Left kidney (tissue), 2 donors: ENCODE data around the gene FAM228B. TPM values are rescaled to one million over a fixed set of nuclear protein-coding genes. Genes with fewer than 3 reads are reported as not detected.
"Not testable (repeated sequence)": the region's sequence is repeated elsewhere in the genome, so short reads cannot be mapped to it uniquely, and the experiment has no call there.

ENCODE experiments used
- DNase-seq: peaks from one replicate; pipeline ENCODE4 v3.0.0-alpha.2; 2013
- polyA plus RNA-seq: library from polyadenylated mRNA; unstranded; fragments of 120-200 nt; gene quantifications from one replicate; pipeline ENCODE4 v1.2.1, GENCODE V29; 2013; ENCODE audit not compliant: insufficient read length

Gene FAM228B
- polyA plus RNA-seq, 1 donor = 29.7 TPM

DNA sequence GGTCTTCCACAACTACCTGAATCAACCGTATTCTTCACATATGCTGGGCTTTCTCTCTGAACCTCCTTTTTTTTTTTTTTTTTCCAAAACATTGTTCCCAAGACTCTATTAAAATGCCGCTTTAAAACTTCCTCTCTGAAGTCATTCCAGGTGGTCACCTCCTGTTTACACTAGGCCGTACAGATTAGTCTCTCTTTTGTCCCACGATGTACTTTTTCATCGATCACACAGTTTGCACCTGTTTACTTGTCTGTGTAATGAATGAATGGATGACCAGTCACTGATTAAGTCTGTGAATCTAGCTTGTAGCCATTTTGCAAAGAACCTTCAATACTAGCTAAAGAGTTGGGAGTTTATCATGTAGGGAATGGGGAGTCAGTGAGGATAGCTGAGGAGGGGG, 34.9 kb downstream of the FAM228B start:
- DNase-seq = no peak

DNA sequence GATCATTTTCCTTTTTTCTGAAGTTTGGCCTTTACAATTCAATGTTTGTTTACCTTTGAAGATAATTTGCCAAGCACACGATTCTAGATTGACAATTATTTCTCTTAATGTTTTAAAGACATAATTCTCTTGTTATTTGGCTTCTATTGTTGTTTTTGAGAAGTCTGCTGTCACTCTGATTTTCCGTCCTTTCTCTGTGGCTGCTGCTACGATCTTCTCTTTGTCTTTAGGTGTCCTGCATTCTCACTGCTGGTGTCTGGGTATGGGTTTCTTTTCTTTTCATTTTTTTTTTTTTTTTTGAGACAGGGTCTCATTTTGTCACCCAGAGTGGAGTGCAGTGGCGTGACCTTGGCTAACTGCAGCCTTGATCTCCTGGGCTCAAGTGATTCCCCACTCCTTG, 36.4 kb downstream of the FAM228B start:
- no peak for DNase-seq

DNA sequence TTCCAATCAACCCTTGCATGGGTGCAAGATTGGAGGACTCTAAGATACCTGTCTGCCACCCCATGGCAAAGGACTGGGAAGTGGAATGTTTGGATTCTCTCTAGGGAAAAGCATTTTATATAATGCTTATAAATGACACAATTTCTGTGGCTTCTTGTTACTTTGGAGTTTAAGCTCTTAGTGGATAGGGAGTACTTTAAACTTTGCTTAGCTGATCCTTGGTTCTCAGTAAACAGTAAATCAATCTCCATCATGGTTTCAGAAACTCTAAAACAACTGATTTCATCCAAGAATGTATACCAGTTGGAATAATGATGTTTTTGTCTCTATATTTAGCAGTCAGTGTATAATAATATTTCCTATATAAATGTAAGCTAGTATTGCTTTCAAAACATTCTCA, 37.5 kb downstream of the FAM228B start:
- no peak for DNase-seq

DNA sequence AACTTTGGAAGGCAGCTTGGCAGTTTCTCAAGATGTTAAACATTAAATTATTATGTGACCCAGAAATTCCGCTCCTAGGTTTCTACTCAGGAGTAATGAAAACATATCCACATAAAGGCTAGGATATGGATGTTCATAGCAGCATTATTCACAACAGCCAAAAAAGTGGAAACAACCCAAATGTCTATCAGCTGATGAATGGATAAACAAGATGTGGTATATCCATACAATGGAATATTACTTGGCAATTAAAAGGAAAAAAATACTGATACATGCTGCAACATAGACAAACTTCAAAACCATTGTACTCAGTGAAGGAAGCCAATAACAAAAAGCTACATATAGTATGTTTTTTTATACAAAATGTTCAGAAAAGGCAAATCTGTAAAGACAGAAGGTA, 39.2 kb downstream of the FAM228B start:
- no peak for DNase-seq

DNA sequence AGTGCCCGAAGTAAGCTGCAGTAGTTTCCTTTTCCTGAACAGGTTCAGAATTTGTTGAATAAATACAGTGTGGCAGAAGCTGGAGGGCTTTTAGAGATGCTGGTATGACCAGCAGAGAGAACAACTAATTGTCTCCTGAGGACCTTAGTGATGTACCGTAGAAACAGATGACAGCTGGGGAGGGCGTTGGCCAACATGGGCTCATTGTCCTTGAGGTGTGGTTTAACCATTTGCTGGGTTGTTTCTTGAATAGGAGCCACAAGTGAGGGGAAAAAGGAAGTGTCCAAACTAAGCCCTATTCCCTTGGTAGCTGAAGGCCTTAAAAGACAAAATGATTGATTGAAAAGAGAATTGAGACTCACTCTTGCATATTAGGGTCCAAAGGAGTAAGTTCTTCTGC, 39.9 kb downstream of the FAM228B start:
- DNase-seq = no peak

DNA sequence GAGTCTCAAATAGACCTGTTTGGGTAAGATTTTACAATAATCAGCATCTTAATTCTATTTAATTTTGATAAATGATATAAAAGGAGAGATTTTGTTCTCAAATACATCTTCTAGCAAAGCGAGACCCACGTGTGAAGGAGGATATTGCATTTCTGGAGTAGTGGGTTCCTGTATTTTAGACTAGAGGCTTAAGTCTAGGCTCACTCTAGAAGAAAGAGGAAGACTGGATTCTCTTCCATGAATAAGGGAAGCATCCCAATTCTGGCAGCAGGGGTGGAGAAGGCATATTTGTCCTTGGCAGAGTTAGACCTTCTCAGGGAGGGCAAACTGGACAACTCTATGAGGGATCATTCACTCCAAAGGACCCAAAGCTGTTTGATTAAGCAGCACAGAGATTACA, 40.3 kb downstream of the FAM228B start:
- DNase-seq = no peak

DNA sequence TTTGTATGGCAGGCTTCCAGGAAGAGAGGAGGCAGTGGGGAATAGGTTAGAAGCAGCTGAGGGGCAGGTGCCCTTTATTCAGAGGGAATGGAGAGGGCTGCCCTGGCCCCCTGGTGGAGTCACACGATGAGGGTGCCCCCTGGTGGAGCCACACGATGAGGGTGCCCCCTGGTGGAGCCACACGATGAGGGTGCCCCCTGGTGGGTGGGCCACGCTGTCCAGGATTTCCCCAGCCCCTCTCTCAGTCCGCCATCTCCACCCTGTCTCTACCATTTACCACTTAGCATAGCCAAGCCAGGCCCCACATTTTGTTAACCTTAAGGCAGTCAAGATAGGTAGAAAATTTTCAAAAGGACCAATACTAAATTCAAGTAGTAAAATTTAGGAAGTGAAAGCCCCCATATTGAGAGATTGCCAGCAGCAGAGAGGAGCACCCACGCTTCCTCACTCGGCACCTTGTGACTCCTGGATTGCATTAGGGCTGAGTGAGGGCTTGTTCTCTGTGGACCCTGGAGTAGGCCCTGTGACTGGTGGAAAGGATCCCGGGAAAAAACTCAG, 41.2 kb downstream of the FAM228B start:
- no peak for DNase-seq

DNA sequence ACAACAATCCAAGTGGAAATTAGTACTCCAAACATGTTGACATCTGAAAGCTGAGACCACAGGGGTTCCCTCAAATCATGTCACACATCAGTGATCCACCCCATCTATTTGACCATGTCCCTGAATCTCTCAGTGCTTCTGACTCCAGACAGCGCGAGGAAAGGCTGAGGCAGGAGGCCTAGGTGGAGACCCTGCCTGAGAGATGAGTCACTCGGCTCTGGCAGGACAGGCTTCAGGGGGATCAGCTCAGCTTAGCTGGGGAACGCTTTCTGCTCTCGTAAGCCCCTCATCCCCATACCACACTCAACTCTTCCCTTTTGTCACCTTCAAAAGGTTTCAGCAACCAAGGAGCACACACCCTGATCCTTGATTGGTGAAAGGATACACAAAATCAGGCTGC, 45.8 kb downstream of the FAM228B start:
- no peak for DNase-seq

DNA sequence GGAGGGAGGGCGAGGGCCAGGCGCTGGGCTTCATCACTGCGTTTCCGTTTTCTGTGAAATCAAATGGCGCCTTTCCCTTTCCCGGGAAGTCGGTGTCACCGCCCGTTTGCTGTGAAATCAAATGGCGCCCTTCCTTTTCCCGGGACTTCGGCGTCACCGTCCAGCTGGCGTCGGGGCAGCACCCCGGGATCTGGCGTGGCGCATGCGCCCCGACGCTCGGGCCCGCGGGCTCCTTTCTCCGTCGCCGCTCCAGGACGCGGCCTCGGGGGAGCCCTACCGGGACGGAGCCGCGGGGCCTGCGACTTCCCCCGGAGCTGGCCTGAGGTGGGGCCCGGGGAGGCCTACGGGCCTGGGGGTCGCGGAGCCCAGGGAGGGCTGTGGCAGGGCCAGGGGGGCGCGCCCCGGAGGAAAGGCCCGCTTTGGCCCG, 51.6 kb downstream of the FAM228B start, which contains the start of gene FAM228A:
TSS of gene FAM228A (plus strand) at position 203 of the 427 bp plus-strand sequence. CDS start 428 bp downstream, outside the sequence.
- DNase-seq = no peak

DNA sequence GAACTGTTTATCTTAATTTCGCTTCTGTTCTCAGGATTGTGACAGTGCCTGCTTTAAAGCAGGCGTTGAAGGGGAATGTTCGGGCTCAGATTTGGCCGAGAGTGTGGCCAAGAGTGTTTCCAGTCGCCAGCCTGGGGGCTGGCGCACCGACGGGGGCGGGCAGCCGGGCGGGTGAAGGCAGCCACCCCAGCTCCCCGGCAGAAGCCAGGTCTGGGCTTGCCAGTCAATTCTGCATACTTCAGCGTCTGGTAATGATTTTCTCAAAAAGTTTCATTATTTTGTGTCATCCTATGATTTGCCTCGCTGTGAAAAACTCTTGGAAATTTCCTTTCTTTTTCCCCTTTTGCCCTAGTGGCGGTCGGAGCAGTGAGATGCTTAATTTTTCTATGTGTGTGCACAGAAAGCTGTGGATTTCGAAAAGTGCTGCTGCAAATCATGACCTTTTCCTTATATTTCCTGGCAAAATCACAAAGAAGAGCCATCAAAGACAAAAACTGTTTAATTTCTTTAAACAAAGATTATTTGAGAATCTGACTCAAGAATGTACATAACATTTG, 52.4 kb downstream of the FAM228B start:
- no peak for DNase-seq

DNA sequence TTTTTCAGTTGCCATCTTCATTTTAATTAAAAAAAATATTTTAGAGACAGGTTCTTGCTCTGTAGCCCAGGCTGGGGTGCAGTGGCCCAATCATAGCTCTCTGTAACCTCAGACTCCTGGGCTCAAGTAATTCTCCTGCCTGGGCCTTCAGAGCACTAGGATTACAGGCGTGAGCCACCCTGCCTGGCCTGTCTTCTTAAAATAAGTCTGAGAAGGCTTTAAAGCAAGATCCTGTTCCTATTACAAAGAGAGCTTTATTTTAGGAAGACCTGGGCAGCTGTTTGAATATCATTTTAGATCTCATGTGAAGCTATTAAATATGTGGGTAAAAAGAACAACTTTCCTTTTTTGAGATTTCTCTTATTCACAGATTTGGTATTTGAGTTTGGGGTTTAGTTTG, 53.1 kb downstream of the FAM228B start:
- DNase-seq = no peak

DNA sequence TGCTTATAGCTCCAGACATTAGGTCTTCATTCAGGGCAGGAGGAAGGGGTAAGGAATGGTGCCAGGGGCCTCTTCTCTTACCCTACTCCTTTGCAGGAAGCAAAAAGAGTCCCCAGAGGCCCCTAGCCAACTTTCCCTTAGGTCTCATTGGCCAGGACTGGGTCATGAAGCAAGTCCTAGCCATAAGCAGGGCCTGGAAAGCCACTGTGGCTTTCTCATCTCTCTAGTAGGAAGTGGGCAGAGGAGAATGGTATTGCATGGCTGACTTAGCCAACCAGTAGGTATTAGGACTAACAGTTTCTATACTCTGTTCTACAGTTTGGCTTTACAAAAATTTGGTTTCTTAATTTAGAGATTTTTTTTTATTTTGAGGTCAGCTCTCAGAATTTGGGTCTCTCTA, 56.4 kb downstream of the FAM228B start:
- DNase-seq = no peak

DNA sequence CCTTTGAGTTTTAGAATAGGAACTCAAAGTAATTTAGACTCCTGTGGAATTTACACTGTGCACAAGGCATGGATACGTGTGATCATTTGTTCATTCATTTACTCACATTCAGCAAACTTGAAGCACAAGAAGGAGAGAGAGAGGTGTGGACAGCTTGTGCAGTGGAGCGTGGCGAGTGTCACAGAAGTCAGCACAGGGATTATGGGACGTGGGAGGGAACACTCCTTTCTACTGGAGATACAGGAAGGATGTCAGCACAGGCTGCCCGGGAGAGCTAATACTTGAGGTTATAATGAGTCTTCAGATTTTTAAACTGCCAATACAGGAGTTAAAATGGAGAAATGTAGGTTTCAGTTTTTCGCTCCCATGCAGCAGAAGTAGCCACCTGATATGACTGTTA, 58.6 kb downstream of the FAM228B start:
- peak; percentile 36 for DNase-seq

DNA sequence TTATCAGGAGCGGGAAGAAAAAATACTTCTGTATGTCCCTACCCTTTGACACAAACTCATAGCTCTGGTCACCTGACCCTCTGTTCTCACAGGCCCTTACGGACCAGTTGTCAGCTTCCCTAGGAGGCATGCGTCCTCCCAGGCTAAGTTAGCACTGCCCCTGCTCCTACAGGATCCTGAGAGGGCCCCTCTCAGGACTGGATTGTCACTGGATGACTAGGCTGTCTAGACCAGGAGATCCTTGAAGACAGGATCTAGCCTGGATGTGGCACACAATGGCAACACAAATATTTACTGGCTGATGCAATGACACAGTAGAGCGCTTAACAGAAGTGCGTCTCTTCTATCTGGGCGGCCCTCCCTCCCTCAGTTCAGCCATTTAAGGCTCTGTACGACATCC, 59.2 kb downstream of the FAM228B start:
- DNase-seq = no peak

DNA sequence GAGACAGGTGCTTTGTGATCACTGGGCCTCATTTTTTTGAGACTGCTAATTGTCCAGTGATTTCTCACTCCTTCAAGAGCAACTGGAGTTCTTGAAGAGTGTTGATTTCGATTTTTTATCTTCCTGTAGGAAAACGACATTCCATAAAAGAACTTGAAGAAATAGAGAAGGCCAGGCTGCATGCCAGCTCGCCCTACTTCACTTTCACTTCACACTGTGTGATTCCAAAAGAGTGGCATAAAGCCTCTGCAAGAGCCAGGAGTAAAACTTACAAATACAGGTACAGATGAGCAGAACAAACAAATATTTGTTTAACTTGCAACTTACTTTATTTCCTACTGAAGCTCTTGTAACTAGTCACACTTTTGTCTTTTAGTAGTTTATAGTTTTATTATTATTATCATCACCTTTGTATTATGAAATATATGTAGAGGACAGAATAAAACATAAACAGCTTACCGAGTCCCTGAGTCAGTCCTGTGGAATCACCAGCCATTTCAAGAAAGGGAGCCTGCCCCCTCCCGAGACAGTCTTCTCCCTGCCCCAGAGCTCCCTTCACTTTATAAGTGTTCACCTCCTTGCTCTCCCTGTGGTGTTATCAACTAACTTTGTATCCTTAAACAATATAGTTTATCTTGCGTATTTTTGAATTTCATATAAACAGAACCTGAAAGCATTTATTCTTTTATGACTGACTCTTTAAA, 60.2 kb downstream of the FAM228B start:
- DNase-seq = no peak

DNA sequence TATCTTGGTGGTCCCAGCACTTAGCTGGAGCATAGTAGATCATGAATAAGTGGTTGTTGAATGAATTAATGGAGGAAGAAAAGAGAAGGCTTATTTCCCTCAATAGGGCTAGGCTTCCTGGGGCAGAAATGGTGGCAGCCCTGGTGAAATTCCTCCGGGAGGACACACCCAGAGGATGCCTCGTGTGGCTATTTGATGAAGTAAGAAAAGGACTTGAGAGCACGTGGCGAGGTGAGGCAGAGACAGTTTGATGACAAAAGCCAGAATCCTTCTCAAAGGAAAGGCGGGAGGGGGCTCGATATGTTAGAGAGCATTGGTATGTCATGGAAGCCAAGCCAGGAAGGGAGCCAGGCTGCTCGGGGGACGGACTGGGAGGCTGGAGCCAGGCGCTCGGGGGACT, 66.3 kb downstream of the FAM228B start:
- no peak for DNase-seq

DNA sequence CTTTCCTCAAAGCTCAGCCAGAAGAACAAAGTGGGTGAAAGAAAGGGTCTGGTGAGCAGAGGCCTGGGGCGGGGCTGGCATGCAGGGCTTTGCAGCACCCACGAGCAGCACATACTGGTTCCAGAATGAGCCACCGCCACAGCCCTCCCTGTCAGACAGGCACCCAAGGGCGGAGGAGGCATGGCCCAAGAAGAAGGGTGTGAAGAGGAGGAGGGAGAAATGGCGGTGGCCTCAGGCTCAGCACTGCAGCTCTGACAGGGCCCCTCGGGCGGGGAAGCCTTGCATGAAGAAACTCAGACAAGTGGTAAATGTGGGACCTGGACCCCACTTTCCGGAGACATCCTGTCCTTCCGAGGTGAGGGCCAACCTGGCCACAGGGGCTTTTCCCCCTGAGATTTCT, 67.2 kb downstream of the FAM228B start:
- DNase-seq = no peak

DNA sequence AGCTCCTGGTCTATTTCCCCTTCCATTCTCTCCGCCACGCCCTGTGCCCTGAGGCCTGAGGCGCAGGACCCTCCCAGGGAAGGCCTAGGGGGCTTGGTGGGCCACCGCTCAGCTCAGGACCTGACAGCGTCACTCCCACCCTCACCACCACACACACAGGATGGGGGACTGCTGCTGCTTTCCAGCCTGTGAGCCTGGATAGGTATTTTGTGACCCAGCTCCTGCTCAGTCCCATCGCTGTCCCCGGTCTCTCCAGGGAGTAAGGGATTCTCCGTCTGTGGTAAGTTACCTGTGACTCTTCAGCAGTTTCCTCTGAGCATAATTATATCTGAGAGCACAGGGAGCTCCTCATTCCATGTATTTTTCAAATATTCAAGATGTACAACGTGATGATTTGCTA, 67.9 kb downstream of the FAM228B start:
- no peak for DNase-seq

DNA sequence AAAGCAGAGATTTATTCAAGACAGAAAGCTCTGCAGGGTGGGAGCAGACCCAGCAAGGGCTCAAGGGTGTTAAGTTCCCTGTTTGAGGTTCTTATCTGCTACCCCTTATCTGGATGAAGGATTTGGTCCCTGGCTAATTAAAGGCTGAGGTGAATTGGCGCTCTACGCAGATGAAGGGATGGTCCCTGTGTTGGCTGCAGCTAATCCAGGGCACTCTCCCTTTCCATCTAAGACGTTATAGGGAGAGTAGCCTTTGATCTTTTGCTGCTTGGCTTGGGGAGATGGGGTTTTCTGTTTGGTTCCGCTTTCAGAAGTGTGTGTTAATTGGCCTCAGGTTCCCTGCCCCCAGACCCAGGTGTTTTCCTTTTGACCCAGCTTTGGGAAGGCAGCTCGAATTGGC, 68.6 kb downstream of the FAM228B start:
- DNase-seq = no peak

DNA sequence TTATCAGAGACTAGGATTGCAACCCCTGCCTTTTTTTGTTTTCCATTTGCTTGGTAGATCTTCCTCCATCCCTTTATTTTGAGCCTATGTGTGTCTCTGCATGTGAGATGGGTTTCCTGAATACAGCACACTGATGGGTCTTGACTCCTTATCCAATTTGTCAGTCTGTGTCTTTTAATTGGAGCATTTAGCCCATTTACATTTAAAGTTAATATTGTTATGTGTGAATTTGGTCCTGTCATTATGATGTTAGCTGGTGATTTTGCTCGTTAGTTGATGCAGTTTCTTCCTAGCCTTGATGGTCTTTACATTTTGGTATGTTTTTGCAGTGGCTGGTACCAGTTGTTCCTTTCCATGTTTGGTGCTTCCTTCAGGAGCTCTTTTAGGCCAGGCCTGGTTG, 73.9 kb downstream of the FAM228B start:
- not testable (repeated sequence) for DNase-seq

DNA sequence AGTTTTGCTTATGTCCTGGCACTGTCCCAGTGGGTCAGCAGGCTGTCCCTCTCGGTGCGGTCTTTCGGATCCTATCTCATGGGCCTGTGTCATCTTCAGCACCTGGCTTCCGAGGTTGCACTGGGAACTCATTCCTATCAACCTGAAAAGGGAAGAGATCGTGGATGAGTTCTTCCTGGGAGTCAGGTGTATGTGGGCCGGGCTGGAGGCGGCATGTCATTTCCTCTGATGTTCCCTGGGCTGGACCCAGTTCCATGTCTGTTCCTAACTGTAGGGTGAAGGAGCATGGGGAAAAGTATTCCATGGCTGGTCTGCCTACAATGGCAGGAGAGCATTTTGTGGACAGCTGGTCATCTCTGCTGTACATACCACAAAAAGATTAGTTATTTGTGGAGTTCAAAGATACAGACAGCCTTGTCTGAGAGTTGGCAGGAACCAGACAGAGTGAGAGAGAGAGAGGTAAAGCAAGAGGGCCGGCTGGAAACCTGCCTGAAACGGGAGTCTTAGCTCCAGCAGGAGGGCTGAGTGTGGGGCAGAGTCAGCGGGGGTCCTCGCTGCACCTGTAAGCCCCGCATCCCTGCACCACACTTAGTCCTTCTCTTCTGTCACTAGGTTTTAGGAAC, 76.8 kb downstream of the FAM228B start:
- no peak for DNase-seq

DNA sequence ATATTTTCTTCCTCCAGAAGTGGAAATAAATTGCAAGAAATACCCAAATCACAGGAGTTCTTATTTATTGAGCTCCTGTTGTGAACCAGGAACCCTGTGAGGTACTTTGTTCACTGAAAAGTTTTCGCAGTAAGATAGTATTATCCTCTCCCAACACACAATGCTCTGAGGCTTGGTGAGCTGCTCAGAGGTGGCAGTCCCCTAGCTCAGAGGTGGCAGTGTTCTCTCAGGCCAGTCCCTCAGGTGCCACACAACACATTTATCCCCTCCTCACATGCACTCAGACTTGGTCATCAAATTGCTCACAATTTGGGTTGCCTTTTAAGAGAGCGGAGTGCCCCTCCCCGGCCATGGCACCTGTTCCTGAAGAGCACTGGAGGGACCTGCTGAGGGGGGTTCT, 77.5 kb downstream of the FAM228B start:
- DNase-seq = no peak

DNA sequence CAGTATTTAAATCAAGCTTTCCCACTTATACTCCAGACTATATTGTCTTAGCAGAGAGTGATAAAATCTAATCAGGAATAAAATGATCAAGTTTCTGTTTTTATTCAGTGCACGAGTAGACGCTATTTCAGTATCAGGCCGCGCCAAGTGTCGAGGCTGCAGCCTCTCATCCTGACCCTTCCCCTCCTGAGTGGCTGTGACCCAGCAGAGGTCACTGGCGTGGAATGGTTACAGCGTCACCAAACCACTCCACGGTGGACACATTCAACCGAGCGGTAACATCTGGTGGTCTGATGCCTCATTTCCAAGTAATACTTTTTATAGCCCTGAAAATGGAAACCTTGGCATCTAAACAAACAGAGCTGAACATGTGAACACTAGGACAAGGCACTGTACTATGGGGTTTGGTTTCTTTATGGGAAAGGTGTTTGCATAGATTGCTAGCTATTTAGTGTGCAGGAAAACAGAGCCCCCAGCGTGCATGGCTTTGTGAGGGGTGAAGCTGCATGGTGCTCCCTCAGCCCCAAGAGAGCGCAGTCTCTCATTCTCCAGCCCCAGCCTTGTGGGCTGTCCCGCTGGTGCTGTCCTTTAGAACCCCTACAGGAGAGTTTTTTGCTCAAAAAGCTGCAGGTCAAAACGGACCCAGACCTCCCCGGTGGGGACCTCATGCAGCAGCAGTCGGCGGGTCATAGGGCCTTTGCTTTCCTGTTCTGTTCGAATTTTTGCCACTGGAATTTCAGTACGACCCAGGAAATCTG, 79.9 kb downstream of the FAM228B start:
- DNase-seq = peak; percentile 25
